Skeletal muscle satellite cell (primary cell): Measurements from ENCODE around the gene COL4A6. TPM values are rescaled to one million over a fixed set of nuclear protein-coding genes. Genes with fewer than 3 reads are reported as not detected.
"Not testable (repeated sequence)": the region's sequence is repeated elsewhere in the genome, so short reads cannot be mapped to it uniquely, and the experiment has no call there.

Experiments
- H3K27me3 ChIP-seq: 2 replicates; pipeline ENCODE4 v1.7.0; 2013; ENCODE audit warnings: low read length; ENCODE audit not compliant: control insufficient read depth, insufficient read depth
- H3K36me3 ChIP-seq: 2 replicates; pipeline ENCODE4 v1.7.0; 2013; ENCODE audit warnings: mild to moderate bottlenecking, control low read depth, low read length; ENCODE audit not compliant: insufficient read depth
- H3K4me1 ChIP-seq: 2 replicates; pipeline ENCODE4 v1.7.0; 2013; ENCODE audit warnings: low read length; ENCODE audit not compliant: control insufficient read depth, insufficient read depth
- H3K4me2 ChIP-seq: 2 replicates; pipeline ENCODE4 v1.7.0; 2013; ENCODE audit warnings: mild to moderate bottlenecking, low read length
- H3K4me3 ChIP-seq: 2 replicates; pipeline ENCODE4 v1.7.0; 2013; ENCODE audit warnings: low read length
- H3K9ac ChIP-seq: 2 replicates; pipeline ENCODE4 v1.7.0; 2013; ENCODE audit warnings: mild to moderate bottlenecking, low read depth, low read length, moderate library complexity
- H3K9me3 ChIP-seq: replicated peaks from 2 replicates; pipeline ENCODE4 v1.7.0; 2013; ENCODE audit warnings: mild to moderate bottlenecking, control low read depth, low read length
- total RNA-seq: library from RNA; depleted of rRNA; stranded (reverse); fragments of >200 nt; gene quantifications from 2 replicates; pipeline ENCODE4 v1.2.3, GENCODE V29; 2012; rRNA removed

The COL4A6 gene
- 3.1 and 4.1 TPM in 2 replicates for total RNA-seq

DNA sequence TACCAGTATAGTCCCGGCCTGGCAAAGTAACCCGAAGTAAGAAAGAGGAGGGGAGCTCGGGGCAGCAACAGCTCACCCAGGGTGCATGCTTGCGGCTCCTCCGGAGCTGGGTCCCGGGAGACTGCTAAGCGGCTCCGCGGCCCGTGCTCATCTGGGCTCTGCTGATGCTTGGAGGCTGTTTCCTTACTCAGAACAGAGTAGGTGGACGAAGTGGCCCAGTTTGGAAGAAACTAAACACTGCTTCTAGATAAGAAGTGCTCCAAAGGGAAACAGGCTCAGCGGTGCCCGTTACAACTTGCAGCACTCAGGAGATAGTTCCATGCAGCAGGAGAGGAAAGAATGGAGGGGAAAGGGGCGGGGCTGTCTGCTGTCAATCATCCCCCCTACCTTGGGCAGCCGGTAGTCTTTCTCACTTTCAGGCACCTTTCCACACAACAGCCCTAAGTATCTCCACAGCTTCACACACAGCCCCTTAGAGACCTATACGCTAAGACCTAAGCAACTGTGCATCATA, at the start of gene COL4A6:
COL4A6 (minus strand) TSS at position 313 of the 514 bp plus-strand sequence; CDS start at position 87, 226 bp downstream.
- Histone ChIP-seq H3K27me3 (peaks cover 29% of the 10 kb centered on the region), H3K4me1 (no peaks in the 10 kb centered on the region), H3K9ac (no peak within 1 kb of the TSS), H3K36me3 (no peaks in the 10 kb centered on the region), H3K9me3 (no peaks in the 10 kb centered on the region), H3K4me3 (peak within 1 kb of the TSS; percentile 69), H3K4me2 (peak within 1 kb of the TSS; percentile 88)

DNA sequence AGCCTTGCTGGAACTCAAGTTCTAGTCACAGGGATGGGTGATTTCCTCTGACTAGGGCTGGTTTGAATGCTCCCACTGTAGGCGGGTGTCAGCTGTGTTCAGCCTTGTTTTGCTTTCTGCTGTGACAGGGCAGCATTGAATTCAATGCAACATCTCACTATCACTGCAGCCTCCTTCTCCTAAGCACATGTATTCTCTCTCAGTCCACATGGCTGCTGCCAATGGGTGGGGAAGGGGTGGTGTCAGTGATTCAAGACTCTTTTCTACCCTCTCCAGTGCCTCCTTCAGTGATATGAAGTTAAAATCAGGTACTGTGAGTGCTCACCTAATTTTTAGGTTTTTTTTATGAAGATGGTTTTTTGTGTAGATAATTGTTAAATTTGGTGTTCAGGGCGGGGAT, 47.7 kb upstream of the COL4A6 start:
- H3K4me3 ChIP-seq, result no peak overlapping the region
- no peaks in the 10 kb centered on the region for H3K9me3 ChIP-seq
- no peak overlapping the region for H3K4me2 ChIP-seq
- H3K9ac ChIP-seq, result no peak overlapping the region
- H3K27me3 ChIP-seq, result peaks cover 6% of the 10 kb centered on the region
- no peaks in the 10 kb centered on the region for H3K4me1 ChIP-seq
- no peaks in the 10 kb centered on the region for H3K36me3 ChIP-seq

DNA sequence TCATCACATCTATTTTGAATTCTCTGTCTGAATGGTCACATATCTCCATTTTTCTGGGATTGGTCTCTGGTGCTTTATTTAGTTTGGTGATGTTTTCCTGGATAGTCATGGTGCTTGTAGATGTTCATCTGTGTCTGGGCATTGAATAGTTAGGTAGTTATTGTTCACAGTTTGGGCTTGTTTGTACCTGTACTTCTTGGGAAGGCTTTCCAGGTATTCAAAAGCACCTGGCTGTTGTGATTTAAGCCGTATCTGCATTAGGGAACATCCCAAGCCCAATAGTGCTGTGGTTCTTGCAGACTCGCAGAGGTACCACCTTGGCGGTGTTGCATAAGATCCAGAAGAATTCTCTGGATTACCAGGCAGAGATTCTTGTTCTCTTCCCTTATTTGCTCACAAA, 46.0 kb upstream of the COL4A6 start:
- H3K4me2 ChIP-seq, result no peak overlapping the region
- H3K9me3 ChIP-seq, result no peaks in the 10 kb centered on the region

DNA sequence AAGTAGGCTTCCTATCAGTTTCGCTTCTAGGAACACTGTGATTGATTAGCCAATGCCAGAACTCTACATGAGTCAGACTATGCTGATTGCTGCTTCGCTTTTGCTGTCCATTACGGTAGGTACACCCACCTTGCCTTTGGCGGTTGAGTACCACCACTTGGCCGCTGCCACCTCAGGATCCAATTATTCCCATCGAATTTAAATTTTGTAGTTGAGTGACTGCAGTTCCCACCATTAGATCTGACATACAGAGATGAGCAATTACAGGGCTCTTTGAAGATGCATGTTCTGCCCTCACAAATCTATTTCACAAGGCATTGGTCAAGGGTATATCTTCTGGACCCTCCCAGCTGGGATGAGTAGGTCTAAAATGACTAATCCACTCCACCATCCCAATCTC, 43.3 kb upstream of the COL4A6 start:
- not testable (repeated sequence) for H3K4me3 ChIP-seq, H3K9me3 ChIP-seq, H3K36me3 ChIP-seq

More for the DNA sequence above, 46.0 kb upstream of the COL4A6 start:
- H3K4me3 ChIP-seq, result no peak overlapping the region
- H3K27me3 ChIP-seq, result peaks cover 5% of the 10 kb centered on the region
- no peaks in the 10 kb centered on the region for H3K4me1 ChIP-seq
- no peaks in the 10 kb centered on the region for H3K36me3 ChIP-seq
- no peak overlapping the region for H3K9ac ChIP-seq

DNA sequence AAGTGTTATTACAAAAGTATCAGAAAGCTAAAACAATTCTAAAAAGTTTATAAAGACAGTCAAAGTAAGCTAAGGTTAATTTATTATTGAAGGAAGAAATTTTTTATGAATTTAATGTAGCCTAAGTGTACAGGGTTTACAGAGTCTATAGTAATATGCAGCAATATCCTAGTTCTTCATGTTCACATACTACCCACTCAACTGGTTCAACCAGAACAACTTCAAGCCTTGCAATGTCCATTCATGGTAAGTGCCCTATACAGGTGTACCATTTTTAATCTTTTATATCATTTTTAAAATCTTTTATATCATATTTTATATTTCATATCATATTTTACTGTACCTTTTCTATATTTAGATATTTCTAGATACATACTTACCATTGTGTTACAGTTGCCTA, 35.8 kb upstream of the COL4A6 start:
- Histone ChIP-seq H3K27me3 (no peaks in the 10 kb centered on the region), H3K4me3 (no peak overlapping the region), H3K4me2 (no peak overlapping the region), H3K4me1 (no peaks in the 10 kb centered on the region), H3K9me3 (no peaks in the 10 kb centered on the region), H3K9ac (no peak overlapping the region), H3K36me3 (no peaks in the 10 kb centered on the region)

More for the DNA sequence above, 43.3 kb upstream of the COL4A6 start:
- not testable (repeated sequence) for H3K27me3 ChIP-seq, H3K4me1 ChIP-seq, H3K9ac ChIP-seq, H3K4me2 ChIP-seq

DNA sequence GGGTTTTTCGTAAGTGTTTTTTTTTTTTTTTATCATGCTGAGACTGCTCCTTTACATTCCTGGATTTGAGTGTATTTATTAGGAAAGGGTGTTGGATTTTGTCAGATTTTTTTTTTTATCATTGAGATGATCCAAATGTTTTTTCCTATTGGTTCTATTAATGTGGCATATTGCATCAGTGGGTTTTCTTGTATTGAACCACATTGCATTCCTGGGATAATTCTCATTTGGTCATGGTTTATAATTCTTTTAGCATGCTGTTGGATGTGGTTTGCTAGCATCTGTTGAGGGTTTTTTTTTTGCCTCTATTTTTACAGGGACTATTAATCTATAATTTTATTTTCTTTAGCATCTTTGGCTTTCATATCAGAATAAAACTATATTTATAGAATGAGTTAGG, 30.3 kb upstream of the COL4A6 start:
- Histone ChIP-seq H3K9me3 (no peaks in the 10 kb centered on the region), H3K4me1 (no peaks in the 10 kb centered on the region)

DNA sequence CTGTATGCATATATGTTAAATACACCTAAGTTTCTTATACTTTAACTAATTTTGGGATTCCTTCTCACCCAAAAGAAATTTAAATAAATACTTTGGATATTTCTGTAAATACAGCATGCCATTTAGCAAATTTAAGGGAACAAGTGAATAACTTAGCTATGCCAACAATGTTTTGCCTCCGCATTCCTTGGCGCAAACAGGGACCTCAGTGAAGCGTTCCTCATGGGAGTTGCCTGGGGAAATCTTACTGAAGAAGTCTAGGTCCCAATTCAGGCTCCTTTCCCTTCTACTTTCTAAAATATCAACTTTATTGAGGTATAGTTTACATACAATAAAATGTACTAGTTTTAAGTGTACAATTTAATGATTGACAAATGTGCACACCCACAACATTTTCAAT, 26.4 kb upstream of the COL4A6 start:
- Histone ChIP-seq H3K36me3 (no peaks in the 10 kb centered on the region), H3K9ac (peak overlapping the region; percentile 21), H3K4me3 (no peak overlapping the region), H3K9me3 (no peaks in the 10 kb centered on the region), H3K4me2 (peak overlapping the region; percentile 53), H3K4me1 (no peaks in the 10 kb centered on the region), H3K27me3 (no peaks in the 10 kb centered on the region)

More for the DNA sequence above, 30.3 kb upstream of the COL4A6 start:
- Histone ChIP-seq H3K9ac (no peak overlapping the region), H3K4me2 (no peak overlapping the region), H3K27me3 (no peaks in the 10 kb centered on the region), H3K4me3 (no peak overlapping the region), H3K36me3 (no peaks in the 10 kb centered on the region)

DNA sequence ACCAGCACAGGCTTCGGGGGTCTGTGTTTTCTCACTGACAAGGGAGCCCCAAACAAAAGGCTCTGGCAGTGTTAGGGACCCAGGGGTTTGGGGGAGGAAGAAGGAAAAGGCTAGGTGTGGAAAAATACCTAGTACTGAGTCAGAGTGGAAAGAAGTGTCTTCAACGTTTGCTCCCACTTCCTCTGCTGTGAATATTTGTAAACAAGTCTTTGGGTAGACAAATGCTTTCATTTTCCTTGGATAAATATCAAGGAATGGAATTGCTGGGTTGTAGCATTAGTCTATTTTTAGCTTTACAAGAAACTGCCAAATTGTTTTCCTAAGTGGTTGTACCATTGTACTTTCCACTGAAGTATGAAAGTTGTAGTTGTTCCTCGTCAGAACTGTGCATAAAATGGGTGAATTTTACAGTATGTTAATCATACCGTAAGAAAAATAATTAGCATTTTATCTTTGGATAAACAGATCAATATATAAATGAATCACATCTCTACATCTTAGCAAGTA, 18.8 kb upstream of the COL4A6 start:
- Histone ChIP-seq H3K36me3 (no peaks in the 10 kb centered on the region), H3K9ac (no peak overlapping the region), H3K4me2 (no peak overlapping the region), H3K4me1 (no peaks in the 10 kb centered on the region), H3K4me3 (no peak overlapping the region), H3K27me3 (no peaks in the 10 kb centered on the region), H3K9me3 (no peaks in the 10 kb centered on the region)

DNA sequence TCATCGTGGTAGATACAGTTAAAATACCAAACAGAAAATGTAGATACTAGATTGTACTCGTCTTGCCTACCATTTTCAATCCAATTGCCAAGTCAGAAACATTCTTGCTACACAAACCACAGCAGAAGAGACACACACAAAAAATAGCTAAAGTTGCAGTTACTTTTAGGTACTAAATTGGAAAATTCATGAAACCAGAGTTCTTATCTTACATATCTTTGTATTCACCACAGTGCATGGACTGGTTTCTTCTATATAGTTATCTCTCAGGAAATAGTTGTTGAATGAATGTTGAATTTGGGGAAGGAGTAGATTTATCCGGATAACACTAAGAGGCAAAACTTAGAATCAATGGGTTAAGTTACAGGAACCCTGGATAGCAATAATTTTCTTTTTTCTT, 15.6 kb upstream of the COL4A6 start:
- no peaks in the 10 kb centered on the region for H3K9me3 ChIP-seq
- H3K4me2 ChIP-seq, result no peak overlapping the region
- no peaks in the 10 kb centered on the region for H3K27me3 ChIP-seq
- no peak overlapping the region for H3K4me3 ChIP-seq
- no peaks in the 10 kb centered on the region for H3K4me1 ChIP-seq
- H3K9ac ChIP-seq, result no peak overlapping the region
- H3K36me3 ChIP-seq, result no peaks in the 10 kb centered on the region

DNA sequence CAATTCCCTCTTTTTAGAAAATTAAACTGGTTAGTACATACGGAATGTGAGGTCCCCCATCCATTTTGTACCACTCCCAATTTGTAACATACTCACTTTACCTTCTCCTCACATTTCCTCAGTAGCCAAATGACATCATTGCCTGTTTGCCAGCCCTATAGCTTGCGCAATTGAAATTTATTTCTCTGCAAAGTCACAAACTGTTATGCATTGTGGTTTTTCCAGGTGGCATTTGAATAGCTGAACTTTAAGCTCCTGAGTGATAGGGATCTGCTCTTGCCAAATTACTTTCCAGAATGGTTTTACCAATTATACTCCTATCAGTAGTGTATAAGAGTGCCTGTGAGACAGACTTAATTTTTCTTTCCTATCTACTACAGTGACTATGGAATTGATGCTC, 9.1 kb upstream of the COL4A6 start:
- Histone ChIP-seq H3K4me2 (no peak overlapping the region), H3K36me3 (no peaks in the 10 kb centered on the region), H3K9me3 (no peaks in the 10 kb centered on the region), H3K9ac (no peak overlapping the region), H3K27me3 (no peaks in the 10 kb centered on the region), H3K4me3 (no peak overlapping the region), H3K4me1 (peaks cover 3% of the 10 kb centered on the region)

DNA sequence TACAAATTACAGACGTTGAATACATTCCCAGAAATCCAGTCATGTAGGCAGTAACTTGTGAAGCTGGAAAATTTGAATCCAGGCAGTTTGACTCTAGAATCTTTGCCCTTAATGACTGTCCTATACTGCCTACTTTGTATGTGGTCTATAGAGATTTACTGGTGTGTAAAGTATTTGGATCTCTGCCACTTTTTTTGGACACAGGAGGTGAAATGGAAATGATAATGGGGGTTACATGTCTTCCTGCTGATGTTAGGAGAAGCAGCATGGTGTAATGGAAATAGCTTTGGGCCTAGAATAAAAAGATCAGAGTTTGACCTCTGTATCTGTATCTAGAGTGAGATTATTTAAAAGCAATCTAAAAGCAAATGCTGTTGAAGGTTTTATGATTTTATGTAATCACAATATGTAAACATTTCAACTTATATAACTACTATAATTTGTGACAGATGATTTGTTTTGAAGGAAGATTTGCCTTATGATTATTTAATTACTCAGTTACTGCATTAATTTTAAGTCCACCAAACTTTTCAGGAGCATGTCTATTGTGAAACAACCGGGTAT, 4.8 kb upstream of the COL4A6 start:
- Histone ChIP-seq H3K4me3 (no peak overlapping the region), H3K27me3 (peaks cover 3% of the 10 kb centered on the region), H3K36me3 (no peaks in the 10 kb centered on the region), H3K4me2 (no peak overlapping the region), H3K9ac (no peak overlapping the region), H3K9me3 (no peaks in the 10 kb centered on the region), H3K4me1 (peaks cover 3% of the 10 kb centered on the region)
